SK-N-SH treated with all-trans-retinoic acid at 6 μM for 48 hours (cell line): ENCODE measurements around the gene KDM5C.

Experiments used
- BACH2 ChIP-seq: fragments of 250-450 bp; sonication (Bioruptor Pico); IDR thresholded peaks from 2 replicates; pipeline ENCODE4 v1.9.0; 2021; ENCODE audit warnings: mild to moderate bottlenecking, borderline replicate concordance
- CSDC2 ChIP-seq: fragments of 250-450 bp; sonication (Bioruptor Pico); IDR thresholded peaks from 2 replicates; pipeline ENCODE4 v1.5.0; 2020; ENCODE audit warnings: mild to moderate bottlenecking, moderate library complexity
- ISL1 ChIP-seq: fragments of 250-450 bp; sonication (Bioruptor Pico); IDR thresholded peaks from 2 replicates; pipeline ENCODE4 v2.1.2; 2022; ENCODE audit warnings: mild to moderate bottlenecking, moderate library complexity
- PATZ1 ChIP-seq: fragments of 250-450 bp; sonication (Bioruptor Pico); IDR thresholded peaks from 2 replicates; pipeline ENCODE4 v1.8.0; 2020; ENCODE audit warnings: mild to moderate bottlenecking, moderate library complexity, borderline replicate concordance
- TSHZ2 ChIP-seq: fragments of 250-450 bp; sonication (Bioruptor Pico); IDR thresholded peaks from 2 replicates; pipeline ENCODE4 v1.5.0; 2020; ENCODE audit warnings: mild to moderate bottlenecking, moderate library complexity
- ZFP30 ChIP-seq: fragments of 450-650 bp; formaldehyde crosslinking; IDR thresholded peaks from 2 replicates; pipeline ENCODE4 v1.5.0; 2022; ENCODE audit warnings: mild to moderate bottlenecking, moderate library complexity
- ZNF565 ChIP-seq: fragments of 450-650 bp; formaldehyde crosslinking; conservative IDR thresholded peaks from 2 replicates; pipeline ENCODE4 v1.5.0; 2020; ENCODE audit warnings: low read depth, mild to moderate bottlenecking, moderate library complexity
- ZNF8 ChIP-seq: fragments of 450-650 bp; formaldehyde crosslinking; IDR thresholded peaks from 2 replicates; pipeline ENCODE4 v1.5.0; 2020; ENCODE audit warnings: mild to moderate bottlenecking, moderate library complexity

- TF ChIP-seq ZNF8 = no peak
- TF ChIP-seq TSHZ2 (CRISPR knock-in tag) = no peak
- no peak for TF ChIP-seq ISL1 (CRISPR knock-in tag)
- no peak for TF ChIP-seq ZFP30 (CRISPR knock-in tag)
- TF ChIP-seq PATZ1 (CRISPR knock-in tag) = no peak
- TF ChIP-seq CSDC2 (CRISPR knock-in tag) = no peak
- TF ChIP-seq BACH2 (CRISPR knock-in tag) = no peak
- no peak for TF ChIP-seq ZNF565 (CRISPR knock-in tag)
These were observed 38.6 kb upstream of the KDM5C start for GRCh38 chrX:53263597-53264094.
